Endothelial cell of umbilical vein (primary cell): Measurements from ENCODE around the gene SRD5A2. TPM values are rescaled to one million over a fixed set of nuclear protein-coding genes. Genes with fewer than 3 reads are reported as not detected.

Experiments used
- BruUV-seq: library from RNA; stranded (reverse); fragments of 400-500 nt; replicated peaks from 2 replicates; lab custom pipeline; 2021; lab: Mats Ljungman, UMichigan
- CTCF ChIA-PET: fragments of 300-600, 350-600 bp; sonication (Branson Sonifier 250); formaldehyde crosslinking; loops from one replicate; lab custom pipeline; 2021; ENCODE audit warnings: antibody characterized with exemption, inconsistent platforms; lab: Charles Lee
- POLR2A ChIA-PET: fragments of 300-600, 350-600 bp; sonication (Branson Sonifier 250); formaldehyde crosslinking; loops from one replicate; lab custom pipeline; 2021; ENCODE audit warnings: antibody characterized with exemption, inconsistent platforms; lab: Charles Lee
- DNase-seq: peaks from one replicate; pipeline ENCODE4 v3.0.0-alpha.2; 2011; ENCODE audit warnings: low read depth, low spot score
- FAIRE-seq: peaks from 2 replicates; lab custom pipeline; 2011; peaks lifted over from hg19 to GRCh38; lab: Jason Lieb, UNC
- H2AFZ ChIP-seq: 2 replicates; pipeline ENCODE4 v1.6.0; 2012; ENCODE audit warnings: low read depth, low read length, control low read depth, inconsistent platforms
- H3K27ac ChIP-seq: 2 replicates; pipeline ENCODE4 v1.5.1; 2011; ENCODE audit warnings: low read depth, mild to moderate bottlenecking, control low read depth, low read length, moderate library complexity; ENCODE audit not compliant: insufficient read depth
- H3K27me3 ChIP-seq, 2 experiments: 2 replicates each; pipeline versions ENCODE4 v1.6.0 to v1.6.1; 2011; ENCODE audit warnings: low read length in 2 of 2, mixed read lengths in 1 of 2; ENCODE audit not compliant: control insufficient read depth in 2 of 2, insufficient read depth in 2 of 2
- H3K36me3 ChIP-seq, 2 experiments: 2 replicates in 1 of 2; 3 replicates in 1 of 2; pipeline ENCODE4 v1.5.1; 2011; ENCODE audit warnings: low read length in 2 of 2, mild to moderate bottlenecking in 1 of 2, moderate library complexity in 1 of 2; ENCODE audit not compliant: control insufficient read depth in 2 of 2, insufficient read depth in 2 of 2; ENCODE audit errors: extremely low read depth in 1 of 2
- H3K4me1 ChIP-seq: 3 replicates; pipeline ENCODE4 v1.5.1; 2011; ENCODE audit warnings: mild to moderate bottlenecking, low read length; ENCODE audit not compliant: control insufficient read depth, insufficient read depth; ENCODE audit errors: extremely low read depth
- H3K4me2 ChIP-seq: 2 replicates; pipeline ENCODE4 v1.6.1; 2011; ENCODE audit warnings: low read length, control low read depth, mixed read lengths; ENCODE audit not compliant: insufficient read depth
- H3K4me3 ChIP-seq, 3 experiments: fragments of 200-600 bp in 1 of 3; sonication (generic), shearing (Covaris generic) in 1 of 3; replicated peaks in 1 of 3; 2 replicates each; pipeline ENCODE4 v1.5.1; 2011 to 2016; ENCODE audit warnings: control low read depth in 3 of 3, low read length in 3 of 3, mild to moderate bottlenecking in 2 of 3, inconsistent platforms in 1 of 3, low read depth in 1 of 3, moderate library complexity in 1 of 3; ENCODE audit not compliant: insufficient read depth in 1 of 3
- H3K79me2 ChIP-seq: 2 replicates; pipeline ENCODE4 v1.6.0; 2012; ENCODE audit warnings: low read length, inconsistent platforms; ENCODE audit not compliant: control insufficient read depth, insufficient read depth
- H3K9ac ChIP-seq: replicated peaks from 2 replicates; pipeline ENCODE3; 2011; ENCODE audit warnings: low read length, control low read depth; ENCODE audit not compliant: insufficient read depth; ENCODE audit errors: extremely low read depth
- H3K9me1 ChIP-seq: replicated peaks from 3 replicates; pipeline ENCODE4 v1.6.0; 2011; ENCODE audit warnings: mild to moderate bottlenecking, low read length; ENCODE audit not compliant: control insufficient read depth, insufficient read depth; ENCODE audit errors: extremely low read depth
- H3K9me3 ChIP-seq: replicated peaks from 2 replicates; pipeline ENCODE4 v1.5.1; 2012; ENCODE audit warnings: low read length, inconsistent platforms; ENCODE audit not compliant: control insufficient read depth, insufficient read depth
- H4K20me1 ChIP-seq: replicated peaks from 2 replicates; pipeline ENCODE3; 2011; ENCODE audit warnings: mild to moderate bottlenecking, low read length; ENCODE audit not compliant: control insufficient read depth, insufficient read depth; ENCODE audit errors: extremely low read depth
- EZH2 ChIP-seq: IDR thresholded peaks from 2 replicates; pipeline ENCODE4 v1.6.1; 2012; ENCODE audit warnings: borderline replicate concordance, low read depth, mild to moderate bottlenecking, moderate library complexity, low read length, inconsistent platforms; ENCODE audit not compliant: severe bottlenecking
- FOS ChIP-seq: IDR thresholded peaks from 2 replicates; pipeline ENCODE4 v1.6.1; 2011; ENCODE audit warnings: mild to moderate bottlenecking, low read length, moderate library complexity, borderline replicate concordance; ENCODE audit not compliant: insufficient read depth
- GATA2 ChIP-seq: IDR thresholded peaks from 2 replicates; pipeline ENCODE4 v1.7.0; 2011; ENCODE audit warnings: low read depth, mild to moderate bottlenecking, moderate library complexity, mixed read lengths, low read length; ENCODE audit not compliant: insufficient read length, insufficient read depth
- JUN ChIP-seq: IDR thresholded peaks from 2 replicates; pipeline ENCODE4 v1.6.1; 2011; ENCODE audit warnings: borderline replicate concordance, low read depth; ENCODE audit not compliant: insufficient read length, insufficient read depth
- MYC ChIP-seq: IDR thresholded peaks from one replicate; pipeline ENCODE4 v1.6.1; 2011; ENCODE audit warnings: mild to moderate bottlenecking, low read depth, low read length
- POLR2A ChIP-seq: IDR thresholded peaks from 2 replicates; pipeline ENCODE4 v1.6.1; 2012; ENCODE audit warnings: low read depth, mild to moderate bottlenecking, control low read depth, low read length
- POLR2AphosphoS5 ChIP-seq: IDR thresholded peaks from 2 replicates; pipeline ENCODE4 v1.6.1; 2012; ENCODE audit warnings: low read depth, mild to moderate bottlenecking, control low read depth, low read length, moderate library complexity; ENCODE audit not compliant: insufficient read depth
- dilution Hi-C: fragments of 300-500 bp; cut with MboI; formaldehyde crosslinking; loops from one replicate; pipeline ENCODE4 v1.15.0; 2019; ENCODE audit warnings: low sequenced_read_pairs; ENCODE audit not compliant: extremely low pct_ligation_motif_present
- intact Hi-C: fragments of 100-400 bp; cut with micrococcal nuclease; formaldehyde crosslinking; loops from one replicate; pipeline ENCODE4 v1.10.0; 2022
- polyA plus RNA-seq, 4 experiments: library from polyadenylated mRNA; depleted of rRNA in 3 of 4; stranded (reverse) in 3 of 4; unstranded in 1 of 4; fragments of >200 nt; gene quantifications; 2 replicates each; pipeline versions ENCODE4 v1.2.1 to v1.2.3, GENCODE V29; 2011 to 2012; ENCODE audit warnings: missing spikeins in 1 of 4
- total RNA-seq: library from RNA; stranded (reverse); gene quantifications from 2 replicates; pipeline ENCODE4 v1.2.3, GENCODE V29; 2021
- TF ChIP-seq, protein P1 (sequence below), 2 donors: IDR thresholded peaks; 1 replicate in 1 of 2; 2 replicates in 1 of 2; pipeline ENCODE4 v1.5.1; 2011; ENCODE audit warnings: low read length in 2 of 2, mild to moderate bottlenecking in 2 of 2, moderate library complexity in 2 of 2, control low read depth in 1 of 2, inconsistent platforms in 1 of 2, low read depth in 1 of 2; ENCODE audit not compliant: insufficient read depth in 1 of 2; ENCODE audit errors: extremely low read depth in 1 of 2
- TF ChIP-seq, protein P2 (sequence below): IDR thresholded peaks from 2 replicates; pipeline ENCODE4 v1.6.1; 2011; ENCODE audit not compliant: insufficient read depth, insufficient read length

Gene SRD5A2
- total and polyA plus RNA-seq, 2 donors (not counting 3 experiments of a cell fraction or from before 2014, with no cell fraction given), result not detected

DNA sequence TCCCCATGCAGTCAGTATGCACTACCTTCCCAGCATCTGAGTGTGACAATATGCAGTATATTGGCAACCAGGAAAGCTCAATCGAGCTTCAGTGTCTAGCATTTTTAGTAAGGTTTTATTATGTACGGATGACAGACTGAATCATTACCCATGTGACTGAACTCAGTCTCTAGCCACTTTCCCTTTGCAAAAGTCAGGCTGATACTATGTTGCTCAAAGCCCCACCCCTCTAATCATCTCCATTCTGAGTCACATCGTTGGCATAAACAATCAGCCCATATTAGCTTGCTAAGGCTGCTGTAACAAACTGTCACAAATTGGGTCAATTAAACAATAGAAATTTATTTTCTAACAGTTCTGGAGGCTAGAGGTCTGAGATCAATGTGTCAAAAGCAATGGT, 25.8 kb upstream of the SRD5A2 start:
- no peak for FAIRE-seq
- Histone ChIP-seq H3K4me3 (no peak overlapping the region), H4K20me1 (no peaks in the 10 kb centered on the region), H3K27ac (no peak overlapping the region), H2AFZ (no peak overlapping the region), H3K4me1 (no peaks in the 10 kb centered on the region), H3K9me1 (no peaks in the 10 kb centered on the region), H3K36me3 (no peaks in the 10 kb centered on the region), H3K4me2 (no peak overlapping the region), H3K9me3 (no peaks in the 10 kb centered on the region), H3K79me2 (no peaks in the 10 kb centered on the region), H3K9ac (no peak overlapping the region), H3K27me3 (no peaks in the 10 kb centered on the region)
- BruUV-seq, result no TSS peak
- no peak for DNase-seq
- dilution Hi-C loops (no loop called here), intact Hi-C loops (no loop called here)
- CTCF ChIA-PET, result no interaction called here
- POLR2A ChIA-PET, result no interaction called here
- TF ChIP-seq JUN (no peak), EZH2 (no peak), MYC (no peak), FOS (no peak), GATA2 (no peak), POLR2A (no peak), POLR2AphosphoS5 (no peak)
- TF ChIP-seq, protein P1, sequence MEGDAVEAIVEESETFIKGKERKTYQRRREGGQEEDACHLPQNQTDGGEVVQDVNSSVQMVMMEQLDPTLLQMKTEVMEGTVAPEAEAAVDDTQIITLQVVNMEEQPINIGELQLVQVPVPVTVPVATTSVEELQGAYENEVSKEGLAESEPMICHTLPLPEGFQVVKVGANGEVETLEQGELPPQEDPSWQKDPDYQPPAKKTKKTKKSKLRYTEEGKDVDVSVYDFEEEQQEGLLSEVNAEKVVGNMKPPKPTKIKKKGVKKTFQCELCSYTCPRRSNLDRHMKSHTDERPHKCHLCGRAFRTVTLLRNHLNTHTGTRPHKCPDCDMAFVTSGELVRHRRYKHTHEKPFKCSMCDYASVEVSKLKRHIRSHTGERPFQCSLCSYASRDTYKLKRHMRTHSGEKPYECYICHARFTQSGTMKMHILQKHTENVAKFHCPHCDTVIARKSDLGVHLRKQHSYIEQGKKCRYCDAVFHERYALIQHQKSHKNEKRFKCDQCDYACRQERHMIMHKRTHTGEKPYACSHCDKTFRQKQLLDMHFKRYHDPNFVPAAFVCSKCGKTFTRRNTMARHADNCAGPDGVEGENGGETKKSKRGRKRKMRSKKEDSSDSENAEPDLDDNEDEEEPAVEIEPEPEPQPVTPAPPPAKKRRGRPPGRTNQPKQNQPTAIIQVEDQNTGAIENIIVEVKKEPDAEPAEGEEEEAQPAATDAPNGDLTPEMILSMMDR (IDR thresholded peaks at IDR 0.05; ENCODE audit: extremely low read depth in 1 of 2, insufficient read depth in 1 of 2, low read depth in 1 of 2, low read length in 2 of 2), result no peak
- TF ChIP-seq, protein P2, sequence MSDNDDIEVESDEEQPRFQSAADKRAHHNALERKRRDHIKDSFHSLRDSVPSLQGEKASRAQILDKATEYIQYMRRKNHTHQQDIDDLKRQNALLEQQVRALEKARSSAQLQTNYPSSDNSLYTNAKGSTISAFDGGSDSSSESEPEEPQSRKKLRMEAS, result no peak
